ENCODE data around the gene CCNT2. TPM values are rescaled to one million over a fixed set of nuclear protein-coding genes. Genes with fewer than 3 reads are reported as not detected.
A peak's percentile ranks its signal among the peaks of the same experiment; 100 is the strongest.

The CCNT2 gene
- total RNA-seq, 1 experiment from 2014 or later: 39.4 TPM

DNA sequence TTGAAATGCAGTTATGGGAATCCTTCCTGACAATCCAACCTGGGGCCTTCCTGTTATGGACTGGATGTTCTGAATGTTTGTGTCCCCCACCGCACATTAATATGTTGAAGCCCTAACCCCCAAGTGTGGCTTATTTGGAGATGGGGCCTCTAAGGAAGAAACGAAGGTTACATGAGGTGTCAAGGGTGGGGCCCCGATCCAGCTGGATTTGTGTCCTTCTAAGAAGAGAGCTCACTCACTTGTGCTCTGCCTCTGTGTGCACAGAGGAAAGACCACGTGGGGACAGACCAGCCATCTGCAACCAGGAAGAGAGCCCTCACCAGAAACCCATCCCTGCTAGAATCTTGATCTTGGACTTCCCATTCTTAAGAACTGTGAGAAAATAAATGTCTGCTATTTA is 84.2 kb downstream of the CCNT2 start:
- H3K4me3 Mint-ChIP-seq (ENCODE audit: unreplicated experiment): no peak overlapping the region
- no peak for DNase-seq
- no peaks in the 10 kb centered on the region for H3K36me3 Mint-ChIP-seq (ENCODE audit: insufficient read depth, unreplicated experiment)
- Histone ChIP-seq H3K4me1 (no peaks in the 10 kb centered on the region), H3K36me3 (ENCODE audit: control insufficient read depth, insufficient read depth, low read length) (no peaks in the 10 kb centered on the region), H3K4me3 (ENCODE audit: low read depth, low read length) (no peak overlapping the region), H3K9me3 (no peaks in the 10 kb centered on the region), H3K27me3 (replicated peaks; ENCODE audit: control insufficient read depth, insufficient read depth, low read length) (no peaks in the 10 kb centered on the region)
- TF ChIP-seq, protein P1, sequence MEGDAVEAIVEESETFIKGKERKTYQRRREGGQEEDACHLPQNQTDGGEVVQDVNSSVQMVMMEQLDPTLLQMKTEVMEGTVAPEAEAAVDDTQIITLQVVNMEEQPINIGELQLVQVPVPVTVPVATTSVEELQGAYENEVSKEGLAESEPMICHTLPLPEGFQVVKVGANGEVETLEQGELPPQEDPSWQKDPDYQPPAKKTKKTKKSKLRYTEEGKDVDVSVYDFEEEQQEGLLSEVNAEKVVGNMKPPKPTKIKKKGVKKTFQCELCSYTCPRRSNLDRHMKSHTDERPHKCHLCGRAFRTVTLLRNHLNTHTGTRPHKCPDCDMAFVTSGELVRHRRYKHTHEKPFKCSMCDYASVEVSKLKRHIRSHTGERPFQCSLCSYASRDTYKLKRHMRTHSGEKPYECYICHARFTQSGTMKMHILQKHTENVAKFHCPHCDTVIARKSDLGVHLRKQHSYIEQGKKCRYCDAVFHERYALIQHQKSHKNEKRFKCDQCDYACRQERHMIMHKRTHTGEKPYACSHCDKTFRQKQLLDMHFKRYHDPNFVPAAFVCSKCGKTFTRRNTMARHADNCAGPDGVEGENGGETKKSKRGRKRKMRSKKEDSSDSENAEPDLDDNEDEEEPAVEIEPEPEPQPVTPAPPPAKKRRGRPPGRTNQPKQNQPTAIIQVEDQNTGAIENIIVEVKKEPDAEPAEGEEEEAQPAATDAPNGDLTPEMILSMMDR (IDR thresholded peaks at IDR 0.05; ENCODE audit: insufficient read depth in 1 of 2, low read depth in 1 of 2, low read length in 1 of 2, severe bottlenecking in 1 of 2, unreplicated experiment in 1 of 2): no peak
- H3K27ac Mint-ChIP-seq (ENCODE audit: unreplicated experiment): no peak overlapping the region
- H3K27me3 Mint-ChIP-seq (ENCODE audit: insufficient read depth, unreplicated experiment): peaks cover 7% of the 10 kb centered on the region
- BruUV-seq (replicated peaks): no TSS peak
- no peaks in the 10 kb centered on the region for H3K9me3 Mint-ChIP-seq (ENCODE audit: unreplicated experiment)
- intact Hi-C loops (cut with micrococcal nuclease; ENCODE audit: unreplicated experiment): loop anchor here (5.0 kb wide), 4 partner anchors 164 to 599 kb away; partner anchors contain the start of genes R3HDM1 and ZRANB3
- ChIA-PET CTCF (interaction anchor here (1.5 to 1.6 kb wide), 2 partner anchors 12 to 598 kb away, joined by 4 to 7 read pairs; no protein-coding TSS in a partner anchor), POLR2A (no interaction called here)
- no peaks in the 10 kb centered on the region for H3K4me1 Mint-ChIP-seq (ENCODE audit: low read depth, unreplicated experiment)

DNA sequence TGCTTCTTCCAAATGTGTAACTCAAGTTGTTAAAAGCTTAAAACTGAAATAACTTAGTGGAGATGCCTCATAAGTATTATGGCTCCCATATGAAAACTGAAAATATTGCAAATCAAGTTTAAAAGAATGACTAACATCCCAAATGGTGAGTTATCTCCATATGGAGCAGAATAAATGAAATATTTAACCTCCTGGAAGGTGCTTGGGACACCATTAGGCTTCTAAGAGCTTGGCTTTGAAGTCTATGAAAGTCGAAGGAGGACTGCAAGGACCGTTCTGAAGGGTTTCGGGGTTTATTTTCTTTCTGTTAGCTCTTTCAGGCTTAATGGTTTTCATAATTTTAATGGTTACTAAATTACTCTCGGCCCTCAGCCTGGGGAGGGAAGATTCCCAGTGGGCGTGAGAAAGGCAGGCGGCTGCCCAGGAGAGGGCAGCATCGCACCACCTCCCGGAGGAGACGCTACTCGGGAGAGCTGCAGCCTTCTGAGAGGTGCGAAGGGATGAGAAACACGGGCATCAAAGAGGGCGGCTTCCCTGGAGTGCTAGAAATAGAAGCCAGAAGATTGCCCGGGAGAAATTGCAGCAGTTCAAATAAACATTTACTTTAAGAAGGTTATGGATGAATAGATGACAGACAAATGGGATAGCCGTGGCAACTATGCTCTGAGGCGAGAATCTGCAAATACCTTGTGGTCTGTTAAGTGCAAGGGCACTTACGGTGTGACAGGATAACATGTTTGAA is 85.6 kb downstream of the CCNT2 start:
- no peak overlapping the region for H3K4me3 ChIP-seq (ENCODE audit: low read depth, low read length)
- intact Hi-C loops (cut with micrococcal nuclease; ENCODE audit: unreplicated experiment): loop anchor here (1.0 to 5.0 kb wide), 7 partner anchors 163 to 799 kb away; partner anchors contain the start of genes R3HDM1 and ZRANB3
- BruUV-seq (replicated peaks): no TSS peak
- H3K4me1 Mint-ChIP-seq (ENCODE audit: low read depth, unreplicated experiment): no peaks in the 10 kb centered on the region
- H3K4me1 ChIP-seq: no peaks in the 10 kb centered on the region
- TF ChIP-seq, protein P1 (IDR thresholded peaks at IDR 0.05; ENCODE audit: insufficient read depth in 1 of 2, low read depth in 1 of 2, low read length in 1 of 2, severe bottlenecking in 1 of 2, unreplicated experiment in 1 of 2): peak; percentile 93 to 98
- H3K9me3 ChIP-seq: no peaks in the 10 kb centered on the region
- POLR2A ChIA-PET: no interaction called here
- H3K27ac Mint-ChIP-seq (ENCODE audit: unreplicated experiment): no peak overlapping the region
- no peaks in the 10 kb centered on the region for H3K36me3 Mint-ChIP-seq (ENCODE audit: insufficient read depth, unreplicated experiment)
- CTCF ChIA-PET: interaction anchor here (0.6 to 1.9 kb wide), 8 partner anchors 11 to 725 kb away, joined by 3 to 17 read pairs (median 4); partner anchors contain the start of genes R3HDM1 and ZRANB3
- H3K9me3 Mint-ChIP-seq (ENCODE audit: unreplicated experiment): no peaks in the 10 kb centered on the region
- H3K4me3 Mint-ChIP-seq (ENCODE audit: unreplicated experiment): no peak overlapping the region
- no peaks in the 10 kb centered on the region for H3K36me3 ChIP-seq (ENCODE audit: control insufficient read depth, insufficient read depth, low read length)
- H3K27me3 ChIP-seq (replicated peaks; ENCODE audit: control insufficient read depth, insufficient read depth, low read length): no peaks in the 10 kb centered on the region
- peaks cover 7% of the 10 kb centered on the region for H3K27me3 Mint-ChIP-seq (ENCODE audit: insufficient read depth, unreplicated experiment)
- peak; percentile 78 to 84 for DNase-seq

DNA sequence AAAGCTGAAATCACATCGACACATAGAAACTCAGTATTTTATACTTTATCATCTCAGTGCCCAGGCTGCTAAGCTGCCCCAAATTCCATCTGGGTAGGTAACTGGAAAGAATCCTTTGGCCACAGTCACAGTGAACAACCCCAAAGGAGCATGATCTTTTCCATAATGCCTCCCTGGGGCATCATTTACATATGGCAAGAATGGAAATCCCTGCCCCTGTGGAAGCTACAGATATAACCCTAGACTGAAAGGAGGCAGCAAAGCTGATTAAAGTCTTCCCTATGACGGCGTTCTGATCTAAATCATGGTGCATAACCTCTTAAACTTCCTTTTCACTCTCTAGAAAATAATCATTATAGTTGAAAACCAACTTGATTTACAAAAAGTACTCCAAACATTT is 87.1 kb downstream of the CCNT2 start:
- Mint-ChIP-seq H3K9me3 (ENCODE audit: unreplicated experiment) (no peaks in the 10 kb centered on the region), H3K27me3 (ENCODE audit: insufficient read depth, unreplicated experiment) (peaks cover 7% of the 10 kb centered on the region), H3K27ac (ENCODE audit: unreplicated experiment) (no peak overlapping the region), H3K36me3 (ENCODE audit: insufficient read depth, unreplicated experiment) (no peaks in the 10 kb centered on the region), H3K4me3 (ENCODE audit: unreplicated experiment) (no peak overlapping the region), H3K4me1 (ENCODE audit: low read depth, unreplicated experiment) (no peaks in the 10 kb centered on the region)
- no peak for DNase-seq
- BruUV-seq (replicated peaks): no TSS peak
- H3K4me3 ChIP-seq (ENCODE audit: low read depth, low read length): no peak overlapping the region
- H3K4me1 ChIP-seq: no peaks in the 10 kb centered on the region
- CTCF ChIA-PET: interaction anchor here (0.9 to 1.3 kb wide), 2 partner anchors 11 to 525 kb away, joined by 3 to 4 read pairs; partner anchors contain the start of genes R3HDM1 and ZRANB3
- no peaks in the 10 kb centered on the region for H3K36me3 ChIP-seq (ENCODE audit: control insufficient read depth, insufficient read depth, low read length)
- H3K27me3 ChIP-seq (replicated peaks; ENCODE audit: control insufficient read depth, insufficient read depth, low read length): no peaks in the 10 kb centered on the region
- intact Hi-C loops (cut with micrococcal nuclease; ENCODE audit: unreplicated experiment): loop anchor here (2.0 kb wide), 1 partner anchor 797 kb away; no protein-coding TSS in a partner anchor
- no peaks in the 10 kb centered on the region for H3K9me3 ChIP-seq
- POLR2A ChIA-PET: no interaction called here
- TF ChIP-seq, protein P1 (IDR thresholded peaks at IDR 0.05; ENCODE audit: insufficient read depth in 1 of 2, low read depth in 1 of 2, low read length in 1 of 2, severe bottlenecking in 1 of 2, unreplicated experiment in 1 of 2): no peak

Other genes with a start within 250 kb of the CCNT2 start
- 3.2 and 4.1 TPM in 2 replicates for gene TMEM163, start 199.8 kb upstream of the CCNT2 start, total RNA-seq (2022)
- not detected in 2 replicates for gene ACMSD, start 80.2 kb upstream of the CCNT2 start, total RNA-seq (2022)
- not detected in 2 replicates for gene MAP3K19, start 128.6 kb downstream of the CCNT2 start, total RNA-seq (2022)
- gene RAB3GAP1, start 133.5 kb downstream of the CCNT2 start, total RNA-seq (2022): 41.5 and 43.1 TPM in 2 replicates

Measured in Caco-2 (cell line).